NCI-H1436 treated with DMSO at 0.1 percent for 48 hours (cell line): ENCODE measurements around the gene GLT6D1.

Source experiments
- DNase-seq: peaks from one replicate; lab custom pipeline; 2025; lab: John Stamatoyannopoulos, UW

The GLT6D1 gene

GRCh38 chr9:135622415-135623020 lies 16.8 kb downstream of the GLT6D1 start:
- no peak for DNase-seq

- no peak for DNase-seq
Observed at GRCh38 chr9:135620558-135620957, 18.8 kb downstream of the GLT6D1 start.

DNA sequence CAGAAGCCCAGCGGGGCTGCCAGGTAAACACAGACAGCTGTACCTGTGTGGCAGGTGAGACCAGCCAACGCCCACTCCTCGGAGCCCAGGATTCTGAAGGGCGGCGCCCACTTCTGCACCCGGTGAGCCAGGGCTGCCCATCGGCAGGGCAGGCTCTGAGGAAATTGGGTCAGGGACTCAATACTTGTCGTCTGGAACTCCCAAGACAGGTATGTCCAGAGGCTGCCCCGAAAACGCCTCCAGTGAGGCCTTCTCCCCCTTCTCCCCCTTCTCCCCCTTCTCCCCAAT lies 19.8 kb downstream of the GLT6D1 start:
- no peak for DNase-seq

DNA sequence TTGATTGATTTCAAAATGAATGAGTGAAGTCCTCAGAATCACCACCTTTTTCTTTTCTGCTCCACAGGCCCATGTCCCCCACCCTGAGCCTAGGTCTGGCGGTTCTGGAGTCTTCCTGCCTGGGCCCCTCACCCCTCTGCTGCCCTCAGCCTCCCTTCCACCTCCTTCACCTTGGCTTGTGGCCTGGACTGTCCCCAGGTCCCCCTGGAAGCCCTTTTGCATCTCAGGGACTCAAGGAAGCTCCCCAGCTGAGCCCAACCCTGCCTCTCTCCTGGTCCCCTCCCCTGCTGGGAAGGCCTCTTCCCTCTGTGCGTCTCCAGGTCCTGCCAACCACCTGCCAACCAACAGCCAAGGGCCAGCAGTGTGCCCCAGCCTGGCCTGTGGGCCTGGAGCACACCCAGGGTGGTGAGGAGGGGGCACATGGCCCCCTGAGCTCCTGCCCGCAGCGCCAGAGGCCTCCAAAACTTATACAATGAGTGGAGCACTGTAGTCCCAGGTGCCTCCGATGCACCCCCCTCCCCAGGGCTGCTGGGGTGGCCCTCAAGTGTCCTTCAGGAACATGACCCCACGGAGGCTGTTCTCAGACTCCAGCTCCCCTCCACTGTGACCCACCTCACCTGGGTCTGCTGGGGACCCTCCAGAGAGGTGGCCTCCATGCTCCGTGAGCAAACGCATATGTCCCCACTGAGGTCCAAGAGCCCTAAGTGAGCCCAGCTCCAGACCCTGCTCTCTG lies 20.3 kb downstream of the GLT6D1 start:
- DNase-seq, result no peak

DNA sequence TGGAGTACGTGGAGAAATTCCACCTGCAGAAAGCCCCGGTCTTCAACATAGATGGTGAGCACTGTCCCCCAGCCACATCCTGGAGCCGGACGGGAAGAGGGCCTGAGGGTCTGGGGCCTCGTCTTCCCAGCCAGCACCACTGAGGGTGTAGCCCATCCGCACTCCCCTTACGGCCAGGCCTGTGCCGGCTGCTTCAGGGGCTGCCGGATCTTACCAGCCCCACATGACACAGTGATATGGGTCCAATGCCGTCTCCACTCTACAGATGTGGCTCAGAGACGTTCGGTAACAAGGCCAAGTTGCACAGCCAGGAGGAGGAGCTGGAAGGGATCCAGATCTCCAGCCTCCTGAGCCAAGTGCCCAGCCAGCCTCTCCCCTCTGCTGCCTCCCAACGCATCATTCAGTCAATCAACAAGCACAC lies 21.3 kb downstream of the GLT6D1 start:
- DNase-seq, result no peak

- no peak for DNase-seq
Observed at GRCh38 chr9:135617538-135617900, 21.8 kb downstream of the GLT6D1 start.

- DNase-seq, result no peak
Observed at GRCh38 chr9:135616619-135617537, 22.5 kb downstream of the GLT6D1 start.

DNA sequence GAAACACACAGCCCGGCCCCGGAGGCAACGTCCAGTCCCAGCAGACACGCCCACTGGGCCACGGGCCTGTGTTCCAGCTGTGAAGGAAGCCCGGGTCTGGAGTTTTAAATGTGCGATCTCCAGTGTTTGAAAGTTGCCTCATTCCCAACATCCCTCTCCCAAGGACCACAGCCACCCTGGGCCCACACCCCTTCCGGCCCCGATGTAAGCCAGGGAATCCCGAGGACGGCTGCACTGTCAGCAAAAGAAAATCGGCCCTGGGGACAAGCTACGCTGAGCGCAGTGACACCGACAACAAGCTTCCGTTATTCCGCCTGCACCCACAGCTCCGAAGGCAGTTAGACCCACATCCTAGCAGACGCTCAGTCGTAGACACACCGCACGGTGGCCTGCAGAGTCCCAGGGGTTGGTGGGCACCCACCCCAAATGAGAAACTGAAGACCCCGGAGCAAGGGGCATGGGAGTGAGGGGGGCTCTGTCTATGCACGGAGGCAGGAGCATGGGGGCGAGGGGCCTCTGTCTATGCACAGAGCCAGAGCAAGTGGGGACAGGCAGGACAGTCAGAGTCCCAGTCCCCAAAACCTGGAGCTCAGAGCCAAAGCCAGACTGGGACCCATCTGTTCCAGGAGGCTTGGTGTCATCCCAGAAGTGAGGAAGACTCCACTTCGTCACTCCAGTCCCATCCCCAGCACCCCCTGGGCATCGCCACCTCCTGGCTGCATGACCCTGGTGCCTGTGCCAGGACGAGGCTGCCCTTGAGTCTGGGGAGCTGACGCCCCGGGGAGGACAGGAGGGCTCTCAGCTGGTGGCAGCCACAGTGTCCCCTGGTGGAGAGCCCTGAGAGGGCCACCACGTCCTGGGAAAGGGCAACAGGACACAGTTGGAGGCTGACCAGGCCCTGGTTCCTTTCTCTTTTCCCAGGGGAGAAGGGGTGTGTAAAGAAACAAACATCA lies 23.4 kb downstream of the GLT6D1 start:
- no peak for DNase-seq

GRCh38 chr9:135614821-135615665 lies 24.3 kb downstream of the GLT6D1 start:
- no peak for DNase-seq

DNA sequence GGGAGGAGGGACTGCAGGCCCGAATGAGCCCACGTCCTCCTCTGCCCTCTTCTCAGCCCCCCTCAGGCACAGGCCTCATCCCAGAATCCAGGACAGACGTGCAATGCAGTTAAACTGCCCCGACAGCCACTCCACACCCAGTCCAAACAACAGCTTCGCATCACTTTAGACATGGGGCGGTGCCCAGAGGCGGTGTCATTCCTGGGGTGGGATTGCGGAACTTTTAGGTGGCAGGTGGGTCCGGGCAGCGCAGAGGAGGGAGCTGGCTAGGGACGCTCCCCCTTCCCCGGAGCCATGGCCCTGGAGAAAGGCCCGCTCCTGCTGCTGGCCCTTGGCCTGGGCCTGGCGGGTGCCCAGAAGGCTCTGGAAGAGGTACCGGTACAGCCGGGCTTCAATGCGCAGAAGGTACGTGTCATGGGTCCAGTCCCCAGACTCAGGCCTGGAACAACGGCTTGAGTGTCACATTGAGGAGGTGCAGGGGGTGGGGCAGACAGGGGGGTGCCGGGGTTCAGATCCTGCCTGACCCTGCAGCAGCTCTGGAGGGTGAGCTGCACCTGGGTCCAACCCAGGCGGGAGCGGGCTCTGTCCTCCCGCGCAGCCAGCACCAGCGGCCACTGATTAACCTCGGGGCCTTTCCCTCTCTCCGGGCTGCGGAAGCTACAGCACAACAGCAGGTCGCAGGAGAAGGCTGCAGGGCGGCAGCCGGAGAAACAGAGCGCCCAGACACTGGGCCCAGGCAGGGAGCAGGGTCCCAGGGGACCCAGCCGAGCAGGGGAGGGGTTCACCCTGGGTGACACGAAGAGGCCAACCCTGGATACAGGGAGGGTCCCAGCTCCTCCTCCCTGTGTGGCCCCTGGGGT lies 25.2 kb downstream of the GLT6D1 start:
- DNase-seq, result no peak

DNA sequence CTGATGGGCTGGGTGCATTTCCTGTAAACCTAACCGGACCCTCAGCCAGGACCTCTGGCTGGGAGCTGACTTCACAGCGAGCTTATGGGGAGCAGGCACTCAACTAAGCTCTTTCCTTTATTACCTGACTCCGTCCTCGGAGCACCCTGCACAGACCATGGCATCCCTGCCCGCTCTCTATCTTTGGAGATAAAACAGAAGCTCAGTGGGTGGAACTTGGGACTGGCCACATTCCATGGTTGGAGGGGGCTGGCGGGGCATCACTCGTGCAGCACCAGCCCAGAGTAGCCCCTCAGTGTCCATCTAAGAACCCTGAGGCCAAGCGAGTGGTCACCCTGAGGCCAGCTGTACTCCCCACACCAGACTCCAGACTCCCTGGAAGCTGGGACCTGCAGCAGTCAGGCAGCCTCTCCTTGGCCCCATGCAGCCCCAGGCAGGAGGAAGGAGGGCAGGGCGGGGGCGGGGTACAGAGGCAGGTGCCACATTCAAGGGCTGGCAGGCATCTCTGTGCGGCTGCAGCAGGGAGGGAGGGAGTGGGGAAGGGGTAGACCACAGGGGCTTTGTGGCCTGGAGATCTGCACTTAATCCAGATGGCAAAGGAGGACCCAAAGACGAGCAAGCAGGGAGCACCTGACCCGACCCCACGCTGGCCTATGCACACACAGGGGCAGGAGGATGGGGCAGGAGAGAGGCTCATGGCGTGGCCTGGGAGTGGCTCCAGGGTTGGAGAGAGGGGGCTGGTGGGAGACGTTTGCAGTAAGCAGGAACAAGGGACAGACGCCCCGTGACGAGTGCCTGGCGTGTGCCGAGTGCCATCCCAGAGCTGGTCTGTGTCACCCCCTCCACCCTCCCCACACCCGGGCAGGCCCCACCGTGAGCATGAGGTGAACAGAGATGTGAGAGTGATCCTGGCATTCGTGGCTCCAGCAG lies 26.1 kb downstream of the GLT6D1 start:
- DNase-seq, result no peak

DNA sequence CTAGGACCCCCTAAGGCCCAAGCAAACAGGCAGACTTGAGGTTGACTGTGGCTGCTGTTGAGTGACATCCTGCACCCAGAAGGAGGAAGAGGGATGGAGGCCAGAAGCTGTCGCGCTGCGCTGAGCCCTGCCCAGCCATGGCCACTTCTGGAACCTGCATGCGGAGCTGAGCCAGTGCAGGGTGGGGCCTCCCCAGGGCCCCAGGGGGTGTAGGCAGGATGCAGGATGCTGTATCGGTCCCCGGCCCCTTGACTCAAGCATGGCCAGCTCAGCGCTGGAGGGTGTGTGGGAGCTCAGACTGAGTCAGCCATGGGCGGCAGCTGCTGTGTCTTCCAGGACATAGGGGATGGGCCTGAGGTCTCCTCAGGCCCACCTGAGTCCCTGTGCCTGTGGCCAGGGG lies 26.9 kb downstream of the GLT6D1 start:
- no peak for DNase-seq

DNA sequence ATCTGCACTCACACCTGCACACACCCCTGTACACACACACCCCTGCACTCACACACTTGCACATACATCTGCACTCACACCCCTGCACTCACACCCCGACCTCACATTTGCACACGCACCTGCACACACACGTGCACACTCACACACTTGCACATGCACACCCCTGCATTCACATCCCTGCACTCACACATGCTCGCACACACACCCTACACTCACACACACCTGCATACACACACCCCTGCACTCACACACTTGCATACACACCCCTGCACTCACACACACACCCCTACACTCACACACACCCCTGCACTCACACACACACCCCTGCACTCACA lies 27.5 kb downstream of the GLT6D1 start:
- no peak for DNase-seq

GRCh38 chr9:135611142-135611874 lies 28.0 kb downstream of the GLT6D1 start:
- DNase-seq, result no peak

DNA sequence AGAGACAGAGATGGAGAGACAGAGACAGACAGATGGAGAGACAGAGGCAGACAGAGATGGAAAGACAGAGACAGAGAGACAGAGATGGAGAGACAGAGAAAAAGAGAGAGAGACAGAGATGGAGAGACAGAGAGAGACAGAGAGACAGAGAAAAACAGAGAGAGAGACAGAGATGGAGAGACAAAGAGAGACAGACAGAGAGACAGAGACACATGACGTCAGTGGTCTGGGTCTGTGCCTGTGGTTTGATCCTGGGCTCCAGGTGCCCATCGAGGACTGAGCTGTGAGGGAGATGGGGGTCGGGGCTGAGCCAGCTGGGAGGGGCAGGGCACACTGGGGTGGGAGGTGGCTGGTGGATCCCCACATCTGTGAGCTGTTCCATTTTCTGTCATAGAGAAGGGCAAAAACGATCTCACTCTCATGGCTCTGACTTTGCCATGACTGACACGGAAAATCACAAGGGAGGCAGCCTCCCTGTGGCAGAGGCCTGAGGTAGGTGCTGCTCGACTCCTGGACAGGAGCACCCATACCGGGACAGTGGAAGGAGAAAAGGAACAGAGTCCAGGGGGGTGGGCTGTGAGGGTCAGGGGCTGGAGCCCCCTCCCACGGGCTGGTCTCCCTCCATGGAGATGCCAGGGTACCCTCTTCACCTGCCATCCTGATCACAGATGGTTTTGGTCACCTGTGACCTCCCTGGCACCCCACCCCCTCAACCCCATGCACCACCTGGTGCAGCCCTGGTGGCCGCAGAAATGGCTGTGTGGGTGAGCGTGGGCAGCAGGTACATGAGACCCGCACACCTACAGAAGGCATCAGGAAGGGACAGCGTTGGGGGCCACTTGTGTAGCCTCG lies 28.8 kb downstream of the GLT6D1 start:
- DNase-seq, result no peak

DNA sequence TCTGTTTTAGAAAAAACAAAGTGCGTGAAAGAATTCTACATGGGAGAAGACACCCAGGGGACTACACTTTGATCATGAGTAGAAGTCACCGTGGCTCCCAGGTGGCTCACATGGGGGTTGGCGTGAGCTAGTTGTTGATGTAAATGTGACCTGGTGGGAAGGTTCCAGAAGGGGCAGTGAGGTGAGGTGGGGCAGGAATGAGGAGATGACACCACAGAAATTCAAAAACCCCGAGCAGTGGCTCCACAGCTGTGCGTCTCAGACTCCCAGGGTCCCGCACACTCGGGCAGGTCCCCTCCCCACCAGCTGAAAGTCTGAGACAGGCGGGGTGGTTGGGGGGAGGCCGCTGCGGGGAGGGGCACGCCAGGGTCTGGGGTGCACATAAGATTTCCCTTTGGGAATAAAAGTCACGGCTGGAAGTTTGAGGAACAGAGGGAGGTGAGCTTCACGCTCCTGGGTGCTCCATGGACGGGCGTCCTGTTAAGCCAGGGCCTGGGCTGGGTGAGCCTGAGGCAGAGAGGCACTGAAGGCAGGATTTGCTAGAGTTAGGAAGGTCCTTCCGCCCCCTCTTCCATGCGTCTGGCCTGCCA lies 29.9 kb downstream of the GLT6D1 start:
- no peak for DNase-seq

DNA sequence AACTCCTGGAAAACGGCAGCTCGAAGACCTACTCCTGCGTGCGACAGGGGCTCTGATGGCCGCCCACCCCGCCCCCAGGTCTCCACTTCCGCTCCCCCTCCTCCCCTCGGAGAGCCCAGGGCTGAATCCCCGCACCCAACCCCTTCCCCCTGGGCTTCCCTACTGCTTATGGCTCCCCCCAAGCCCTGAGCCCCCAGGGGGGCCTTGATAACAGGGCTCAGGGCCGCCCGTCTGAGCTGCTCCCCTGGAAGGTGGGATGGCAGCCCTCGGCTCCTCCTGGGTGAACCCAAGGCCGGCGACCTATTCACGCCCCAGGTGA lies 30.4 kb downstream of the GLT6D1 start:
- DNase-seq, result no peak
